HG02973 (cell line): ENCODE data around the gene ATP5PB.
A peak's percentile ranks its signal among the peaks of the same experiment; 100 is the strongest.

Source experiments
- ATAC-seq: cut with Tn5 transposase; IDR thresholded peaks from one replicate; pipeline ENCODE4 v1.9.1; 2021; ENCODE audit warnings: moderate library complexity; ENCODE audit not compliant: unreplicated experiment

ATP5PB gene

DNA sequence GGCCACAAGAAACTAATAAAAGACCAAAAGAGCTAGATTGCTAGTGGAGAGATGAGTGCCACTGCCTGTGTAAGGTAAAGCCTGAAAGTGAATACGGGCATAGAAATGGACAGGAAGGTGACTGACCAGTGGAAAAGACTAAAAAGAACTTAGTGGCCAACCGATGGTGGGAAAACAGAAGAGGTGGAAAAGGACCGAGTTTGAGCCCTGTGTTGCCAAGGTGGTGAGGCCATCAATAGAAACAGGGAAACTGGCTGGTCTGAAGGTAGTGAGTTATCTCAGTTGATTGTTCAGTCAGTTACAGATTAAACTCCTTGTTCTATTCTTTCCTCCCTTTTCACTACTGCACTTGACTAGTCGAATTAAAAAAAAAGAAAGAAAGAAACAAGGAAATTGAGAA, 2.7 kb upstream of the ATP5PB start:
- ATAC-seq, result no peak

DNA sequence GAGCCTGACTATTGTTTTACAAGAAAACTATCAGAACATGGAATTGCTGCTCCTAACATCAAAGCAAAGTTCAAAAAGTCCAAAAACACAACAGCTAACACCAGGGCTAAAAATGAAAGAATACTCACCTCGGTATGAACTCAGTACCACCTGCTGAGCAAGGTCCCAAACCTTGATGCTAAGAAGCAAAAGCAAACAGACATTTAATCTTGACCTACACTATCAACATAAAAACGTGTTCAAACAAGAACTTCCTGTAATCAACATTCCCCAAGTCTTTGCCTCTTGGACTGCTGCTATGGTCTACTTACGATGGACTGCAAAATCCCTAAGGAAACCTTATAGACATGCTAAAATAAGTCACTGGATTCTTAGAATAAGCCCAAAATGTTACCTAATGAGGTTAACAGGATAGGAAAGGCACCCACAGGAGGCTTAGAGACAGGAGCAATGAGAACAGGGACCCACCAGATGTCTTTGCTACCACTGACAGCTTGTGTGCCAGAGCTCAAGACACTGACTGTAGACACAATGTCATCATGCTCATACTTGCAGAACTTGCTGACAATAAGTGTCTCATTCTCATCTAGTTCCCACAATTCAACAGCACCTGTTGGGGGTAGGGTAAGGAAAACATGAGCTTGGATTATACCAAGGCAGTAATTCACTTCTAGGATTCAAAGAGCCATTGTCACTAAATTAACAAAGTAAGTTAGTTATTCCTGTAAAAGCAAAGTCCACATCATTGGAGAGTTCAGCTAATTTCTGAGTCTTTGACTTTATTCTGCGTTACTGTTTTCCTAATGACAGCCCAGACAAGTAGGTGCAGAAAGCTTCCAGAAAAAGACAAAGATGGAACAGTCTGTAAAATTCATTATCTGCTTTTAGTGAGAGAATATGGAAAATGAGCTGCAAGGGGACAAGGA, 2.0 kb upstream of the ATP5PB start:
- ATAC-seq, result no peak

DNA sequence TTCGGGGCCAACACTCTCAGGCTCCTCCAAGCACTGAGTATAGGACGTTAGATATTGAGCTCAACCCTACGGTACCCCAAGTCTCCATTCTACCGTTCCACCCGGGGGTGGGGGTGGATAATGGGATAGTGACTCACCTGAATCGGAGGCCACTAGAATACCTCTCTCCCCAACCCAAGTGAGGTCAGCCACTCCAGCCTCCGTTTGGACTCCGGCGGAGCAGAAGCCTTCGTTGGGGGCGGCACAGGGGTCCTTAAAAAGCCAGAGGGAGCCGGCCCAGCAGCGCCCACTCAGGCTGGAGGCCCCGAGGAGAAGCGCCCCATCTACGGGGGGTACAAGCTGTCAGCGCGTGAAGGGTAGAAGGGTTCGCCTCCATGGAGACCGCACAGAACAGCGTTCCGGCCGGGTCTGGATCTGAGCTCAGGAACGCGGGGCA, 764 bp upstream of the ATP5PB start:
- peak; percentile 23 for ATAC-seq

DNA sequence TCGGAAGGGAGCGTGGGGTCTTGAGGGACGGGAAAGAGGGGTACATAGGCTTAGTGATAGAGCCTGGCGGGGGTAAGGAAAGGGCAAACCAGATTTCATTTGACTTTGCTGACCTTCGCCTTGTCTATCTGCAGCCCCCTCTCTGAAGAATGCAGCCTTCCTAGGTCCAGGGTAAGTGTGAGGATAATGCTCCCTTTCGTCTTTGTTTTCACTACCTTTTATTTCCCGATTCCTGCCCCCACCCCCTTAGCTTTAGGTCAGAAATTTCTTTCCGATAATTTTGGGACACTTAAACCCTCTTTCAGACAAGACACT, 396 bp downstream of the ATP5PB start:
- no peak for ATAC-seq

DNA sequence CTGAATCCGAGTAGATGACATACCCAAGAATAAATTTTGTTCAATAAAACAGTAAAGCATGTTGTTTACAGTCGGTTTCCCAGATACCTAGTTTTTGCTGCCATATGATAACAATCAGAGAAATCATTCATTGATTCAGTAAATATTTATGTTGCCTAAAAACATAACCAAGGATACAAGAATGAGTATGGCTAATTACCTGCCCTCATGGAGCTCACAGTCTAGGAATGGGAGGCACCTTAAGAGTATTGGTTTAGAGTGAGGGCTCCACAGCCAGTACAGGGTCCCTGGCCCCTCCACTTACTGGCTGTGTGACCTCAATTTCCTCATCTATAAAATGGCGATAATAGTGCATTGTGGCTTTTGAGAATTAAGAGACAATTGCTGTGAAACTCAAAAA, 921 bp downstream of the ATP5PB start:
- ATAC-seq, result no peak

DNA sequence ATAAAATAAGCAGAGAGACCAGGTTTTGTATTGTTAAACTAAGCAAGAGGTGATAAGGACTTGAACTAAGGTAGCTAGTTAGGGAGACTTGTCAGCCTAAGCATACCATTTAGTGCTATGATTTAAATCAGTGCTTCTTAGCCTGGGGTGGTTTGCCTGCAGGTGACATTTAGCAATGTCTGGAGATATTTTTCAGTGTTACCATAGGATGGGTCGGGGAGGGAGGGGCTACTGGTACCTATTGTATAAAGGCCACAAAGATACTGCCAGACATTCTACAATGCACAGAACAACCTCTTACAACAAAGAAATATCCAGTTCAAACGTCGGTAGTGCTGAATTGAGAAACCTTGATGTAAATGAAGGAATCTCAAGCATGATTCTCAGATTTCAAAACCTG, 3.3 kb downstream of the ATP5PB start:
- no peak for ATAC-seq

DNA sequence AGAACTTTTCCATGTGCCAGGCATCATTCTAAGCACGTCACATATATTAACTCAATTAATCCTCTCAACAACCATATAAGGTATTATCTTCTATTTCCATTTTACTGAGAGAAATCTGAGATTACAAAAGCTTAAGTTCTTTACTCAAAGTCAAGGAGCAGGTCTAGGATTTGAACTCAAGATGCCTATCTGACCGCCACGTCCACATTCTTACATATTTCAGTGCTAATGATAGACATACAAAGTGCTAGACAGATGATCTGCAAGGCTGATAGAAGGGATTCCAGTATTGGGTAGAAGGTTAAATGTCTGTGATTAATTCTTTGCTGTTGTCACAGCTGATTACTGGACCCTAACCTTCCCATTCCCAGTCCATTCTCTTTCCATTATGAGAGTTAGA, 4.4 kb downstream of the ATP5PB start:
- ATAC-seq, result no peak

DNA sequence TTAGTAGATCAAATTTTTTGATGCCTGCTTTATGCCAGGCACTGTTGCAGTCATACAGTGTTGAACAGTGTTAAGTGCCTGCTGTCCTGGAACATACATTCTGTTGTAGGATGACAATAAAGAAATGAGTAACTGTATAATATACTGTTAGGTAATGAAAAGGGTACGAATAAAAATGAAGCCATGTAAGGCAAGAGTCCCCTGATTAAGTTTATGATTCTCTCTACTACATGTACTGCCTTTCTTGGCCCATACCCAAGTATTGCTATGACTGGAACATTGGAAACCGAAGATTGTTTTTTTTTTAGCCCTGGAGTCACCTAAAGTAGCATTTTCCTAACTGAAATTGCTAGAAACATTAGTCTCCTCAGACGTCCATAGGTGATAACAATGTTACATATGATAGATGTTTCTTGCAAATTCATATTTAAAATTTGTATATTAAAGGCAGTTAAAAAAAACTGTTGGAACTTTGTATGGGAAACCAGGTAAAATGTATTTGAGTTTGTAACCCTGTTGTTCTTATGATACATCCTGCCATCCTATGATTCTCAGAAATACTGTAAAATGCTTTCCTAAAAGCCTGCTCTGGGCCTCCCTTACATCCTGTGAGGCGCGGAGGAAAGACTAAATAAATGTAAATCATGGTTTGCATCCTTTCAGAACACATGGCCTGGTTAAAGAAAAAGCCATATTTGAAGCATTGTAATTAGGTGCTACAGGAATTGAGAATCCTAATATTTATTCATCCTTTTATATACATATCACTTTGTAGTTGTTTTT, 5.8 kb downstream of the ATP5PB start:
- no peak for ATAC-seq

DNA sequence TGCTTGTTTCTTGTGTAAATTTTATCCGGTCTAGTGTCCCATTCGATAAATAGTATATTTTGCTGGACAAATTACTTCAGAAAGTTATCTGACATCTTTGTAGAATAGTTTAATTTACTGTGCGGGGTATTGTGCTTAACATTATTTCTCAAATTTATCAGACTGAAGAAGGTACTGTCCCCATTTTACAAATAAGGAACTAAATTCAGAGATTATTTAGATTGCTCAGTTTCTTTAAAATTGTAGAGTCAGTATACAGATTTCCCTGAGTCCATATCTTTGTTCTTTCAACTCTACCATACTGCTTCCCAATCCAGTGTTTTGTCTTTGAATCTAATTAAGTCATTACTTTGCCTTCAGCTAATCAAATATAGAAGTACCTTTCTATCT, 6.4 kb downstream of the ATP5PB start:
- ATAC-seq, result no peak

DNA sequence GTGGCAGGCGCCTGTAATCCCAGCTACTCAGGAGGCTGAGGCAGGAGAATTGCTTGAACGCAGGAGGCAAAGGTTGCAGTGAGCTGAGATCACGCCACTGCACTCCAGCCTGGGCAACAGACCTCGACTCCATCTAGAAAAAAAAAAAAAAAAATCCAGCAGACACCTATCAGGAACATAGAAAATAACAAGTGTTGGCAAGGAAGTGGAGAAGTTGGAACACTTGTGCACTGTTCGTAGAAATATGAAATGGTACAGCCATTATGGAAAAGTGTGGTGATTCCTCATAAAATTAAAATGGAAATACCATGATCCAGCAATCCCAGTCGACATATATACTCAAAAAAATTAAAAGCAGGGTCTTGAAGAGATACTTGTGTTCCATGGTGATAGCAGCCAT, 12.5 kb downstream of the ATP5PB start:
- no peak for ATAC-seq

DNA sequence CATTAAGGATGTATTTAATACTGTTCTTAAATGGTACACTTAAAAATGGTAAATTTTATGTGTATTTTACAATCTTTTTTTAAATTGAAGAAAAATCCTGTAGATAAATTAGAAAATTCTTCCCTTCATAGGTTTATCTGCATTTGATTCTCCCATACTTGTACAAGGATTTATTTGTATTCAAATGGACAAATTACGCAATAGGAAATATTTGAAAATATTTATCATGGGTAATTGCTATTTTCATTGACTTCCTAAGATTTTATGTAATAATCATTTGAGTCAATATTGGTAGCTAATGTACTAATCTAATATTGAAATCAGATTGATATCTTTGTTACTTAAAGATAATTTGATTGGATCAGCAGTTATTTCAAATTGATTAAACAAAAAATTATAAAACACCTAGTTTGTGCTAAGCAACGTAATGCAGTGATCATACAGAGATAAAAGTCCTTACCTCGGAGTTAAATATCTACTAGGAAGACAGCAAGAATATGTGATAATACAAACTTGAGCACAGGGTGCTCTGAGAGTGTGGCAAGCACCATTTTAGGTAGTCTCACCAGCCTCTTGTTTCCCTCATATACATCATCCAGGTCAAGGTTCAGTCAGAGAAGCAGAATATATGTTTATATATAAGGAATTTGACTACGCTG, 13.2 kb downstream of the ATP5PB start:
- no peak for ATAC-seq

DNA sequence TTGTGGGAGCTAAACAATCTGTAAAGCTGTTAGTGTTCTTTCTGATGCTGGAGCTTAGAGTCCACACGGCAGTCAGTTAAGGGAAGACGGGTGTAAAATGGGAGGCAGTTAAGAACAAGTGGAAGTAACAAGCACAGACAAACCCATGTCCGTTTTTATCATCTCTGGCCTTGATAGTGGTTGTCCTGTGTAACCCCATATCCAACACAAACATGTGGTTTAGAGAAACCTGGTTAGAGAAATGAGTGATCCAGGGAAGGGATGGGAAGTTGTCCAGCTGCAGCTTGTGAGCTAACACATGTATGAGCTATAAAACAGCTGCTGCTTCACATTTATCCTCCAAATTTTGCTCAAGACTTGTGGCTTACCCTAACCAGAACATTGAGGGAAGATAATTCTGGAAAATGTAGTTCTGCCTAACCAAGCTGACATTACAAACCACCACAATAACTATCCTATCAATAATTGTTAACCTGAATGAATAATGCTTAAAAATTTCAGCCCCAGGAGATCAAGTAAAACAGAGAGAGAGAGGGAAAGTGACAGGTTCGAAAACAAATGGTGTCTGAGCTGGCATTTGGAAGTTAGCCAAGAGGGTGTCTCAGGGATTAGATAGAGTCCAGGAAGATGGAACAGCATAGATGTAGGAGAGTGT, 13.9 kb downstream of the ATP5PB start:
- no peak for ATAC-seq

DNA sequence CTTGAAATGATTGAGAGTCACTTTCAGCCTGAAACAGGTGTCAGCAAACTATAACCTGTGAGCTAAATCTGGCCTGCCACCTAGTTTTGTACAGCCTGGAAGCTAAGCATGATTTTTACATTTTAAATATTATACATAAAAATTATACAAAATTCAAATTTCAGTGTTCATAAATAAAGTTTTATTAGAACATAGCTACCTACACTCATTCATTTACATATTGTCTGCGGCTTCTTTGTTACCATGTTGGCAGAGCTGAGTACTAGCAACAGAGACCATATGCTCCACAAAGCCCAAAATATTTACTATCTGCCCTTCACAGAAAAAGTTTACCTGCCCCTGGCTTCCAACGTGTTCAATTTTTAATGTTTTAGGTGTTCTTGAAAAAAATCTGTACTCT, 16.5 kb downstream of the ATP5PB start:
- no peak for ATAC-seq

DNA sequence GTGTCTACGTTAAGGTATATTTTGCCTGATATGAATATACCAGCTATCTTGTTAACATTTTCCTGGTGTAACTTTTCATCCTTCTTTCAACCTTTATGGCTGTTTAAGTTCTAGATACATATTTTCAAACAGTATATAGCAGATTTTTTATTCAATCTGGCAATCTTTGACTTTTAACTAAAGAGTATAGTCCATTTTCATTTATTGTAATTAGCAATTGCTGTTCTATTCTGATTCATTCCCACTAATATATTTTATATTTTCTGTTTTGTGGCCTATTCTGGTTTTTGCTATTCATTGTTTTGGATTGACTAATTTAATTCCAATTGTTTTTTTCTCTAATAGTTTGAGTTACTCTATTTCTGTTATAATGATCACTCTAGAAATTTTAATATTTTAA, 17.2 kb downstream of the ATP5PB start:
- no peak for ATAC-seq

DNA sequence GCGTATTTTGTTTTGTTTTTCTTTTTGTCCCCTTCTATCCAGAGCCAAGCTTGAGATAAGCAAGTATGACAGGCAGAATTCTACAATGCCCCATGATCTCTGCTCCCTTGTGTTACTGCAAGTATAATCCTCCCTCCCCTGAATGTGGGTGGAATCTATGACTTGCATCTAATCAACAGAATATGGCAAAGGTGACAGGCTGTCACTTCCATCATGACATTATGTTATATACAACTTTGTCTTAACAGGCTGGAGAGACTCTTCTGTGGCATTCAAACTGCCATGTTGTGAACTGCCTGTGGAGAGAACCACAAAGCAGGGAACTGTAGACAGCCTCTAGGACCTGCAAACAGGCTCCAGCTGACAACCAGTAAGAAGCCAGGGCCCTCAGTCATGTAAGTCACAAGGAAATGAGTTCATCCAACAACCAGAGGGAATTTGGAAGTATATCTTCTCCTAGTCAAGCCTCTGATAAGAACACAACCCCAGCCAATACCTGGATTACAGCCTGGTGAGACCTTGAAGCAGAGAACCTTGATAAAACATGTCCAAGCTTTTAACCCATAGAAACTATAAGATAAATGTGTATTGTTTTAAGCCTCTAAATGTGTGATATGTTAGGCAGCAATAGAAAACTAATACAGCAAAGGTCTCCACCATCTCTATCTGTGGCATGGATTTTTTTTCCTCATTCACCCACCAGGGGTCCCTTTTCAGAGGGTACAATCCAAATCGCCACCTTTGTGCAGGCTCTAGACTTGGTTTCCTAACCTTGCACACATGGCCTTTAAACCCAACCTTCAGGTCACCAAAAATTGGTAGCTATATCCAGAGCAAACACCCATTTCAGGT, 18.8 kb downstream of the ATP5PB start:
- no peak for ATAC-seq

DNA sequence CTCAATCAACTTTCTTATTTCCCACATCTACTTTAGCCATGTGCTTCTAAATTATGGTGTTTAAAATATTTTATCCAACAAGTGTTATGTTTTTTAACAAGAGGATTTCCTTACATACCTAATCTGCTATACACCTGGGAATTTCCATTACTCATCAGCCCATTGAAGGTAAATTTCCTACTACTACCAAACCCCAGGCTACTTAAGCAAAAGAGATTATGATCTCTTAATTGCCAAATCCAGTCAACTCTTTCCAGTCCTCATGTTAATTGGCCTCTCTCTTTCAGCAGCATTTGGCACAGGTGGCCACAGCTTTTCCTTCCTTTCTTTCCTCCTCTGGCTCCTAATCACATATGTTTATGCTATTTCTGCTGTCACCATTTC, 19.4 kb downstream of the ATP5PB start:
- no peak for ATAC-seq

DNA sequence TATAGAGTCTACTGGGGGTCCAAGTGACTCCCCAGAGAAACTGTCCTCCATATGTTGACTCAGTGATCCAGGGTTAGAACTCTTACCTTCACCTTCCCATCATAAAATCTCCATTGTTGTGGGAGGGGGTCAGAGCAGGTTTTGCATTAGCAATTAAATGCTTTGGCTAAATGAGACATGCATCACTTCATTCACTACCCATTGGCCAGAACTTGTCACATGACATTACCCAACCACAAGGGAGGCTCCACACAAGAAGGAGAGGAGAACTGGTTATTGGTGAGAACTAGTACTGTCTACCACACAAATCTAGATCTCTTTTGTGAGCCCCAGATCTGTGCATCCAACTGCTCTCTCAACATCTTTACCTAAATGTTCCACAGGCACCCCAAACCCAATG, 20.3 kb downstream of the ATP5PB start:
- no peak for ATAC-seq

DNA sequence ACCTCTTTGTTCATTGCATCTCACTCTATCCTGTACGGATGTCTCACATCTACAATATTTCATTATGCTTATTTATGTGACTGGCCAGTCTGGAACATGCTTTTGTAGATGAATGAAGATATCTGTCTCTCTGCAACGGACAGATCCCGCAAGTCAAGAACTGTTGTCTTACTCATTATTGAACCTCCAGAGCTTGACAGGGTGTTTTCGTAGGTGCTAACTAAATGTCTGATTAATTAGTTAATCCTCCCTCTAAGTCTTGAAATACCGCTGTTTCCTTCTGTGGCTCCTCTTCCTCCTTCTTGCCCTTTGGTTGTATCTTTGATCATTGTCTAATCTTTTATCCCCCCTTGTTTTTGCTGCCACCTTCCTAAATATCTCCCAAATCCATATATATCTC, 21.3 kb downstream of the ATP5PB start:
- ATAC-seq, result no peak

DNA sequence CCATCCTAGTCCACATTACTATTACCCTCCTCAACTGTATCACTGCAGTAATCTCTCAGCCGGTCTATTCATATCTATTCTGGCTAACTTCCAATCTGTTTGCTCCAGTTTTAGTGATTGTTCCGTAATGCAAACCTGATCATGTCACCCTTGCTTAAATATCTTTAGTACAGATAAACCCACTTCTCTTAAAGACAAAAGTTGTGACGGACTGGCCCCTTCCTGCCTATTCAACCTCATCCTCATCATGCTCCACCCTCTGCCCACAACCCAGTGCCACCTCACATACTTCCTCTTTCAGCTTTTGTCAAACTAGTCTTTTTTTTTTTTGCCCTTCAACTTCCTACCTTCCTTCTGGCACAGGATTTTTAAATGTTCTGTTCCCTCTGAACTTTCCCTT, 21.7 kb downstream of the ATP5PB start:
- ATAC-seq, result no peak

DNA sequence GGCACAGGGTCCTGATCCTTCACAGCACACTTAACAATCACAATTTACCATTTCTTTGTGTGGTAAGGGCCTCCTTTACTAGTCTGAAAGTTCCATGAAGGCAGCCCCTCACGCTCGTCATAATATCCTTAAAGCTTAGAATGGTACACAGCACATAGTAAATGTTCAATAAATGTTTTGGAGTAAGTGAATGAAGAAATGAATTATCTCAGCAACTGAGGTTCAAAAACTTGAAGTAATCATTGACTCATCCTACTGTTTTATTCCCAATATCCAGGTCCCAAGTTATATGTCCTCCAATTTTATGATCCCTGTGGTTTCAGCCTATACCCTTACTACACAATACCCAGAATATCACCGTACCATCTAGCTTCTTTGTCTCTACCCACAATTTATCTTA, 22.3 kb downstream of the ATP5PB start:
- no peak for ATAC-seq
